Thyroid gland (tissue), 4 donors: Measurements from ENCODE around the gene ITGA8. TPM values are rescaled to one million over a fixed set of nuclear protein-coding genes. Genes with fewer than 3 reads are reported as not detected.
"Not testable (repeated sequence)": the region's sequence is repeated elsewhere in the genome, so short reads cannot be mapped to it uniquely, and the experiment has no call there.

ENCODE experiments used
- DNase-seq, 2 donors: peaks; one replicate each; pipeline ENCODE4 v3.0.0-alpha.2; 2019
- H3K27ac ChIP-seq, 3 donors: fragments of 200-600 bp; sonication (generic); 1 replicate in 2 of 3; 2 replicates in 1 of 3; pipeline ENCODE4 v1.5.1; 2016 to 2019; ENCODE audit warnings: mild to moderate bottlenecking in 1 of 3, moderate library complexity in 1 of 3
- H3K27me3 ChIP-seq: fragments of 200-600 bp; sonication (generic); one replicate; pipeline ENCODE4 v1.5.1; 2019
- H3K36me3 ChIP-seq, 2 donors: fragments of 200-600 bp; sonication (generic); one replicate each; pipeline ENCODE4 v1.5.1; 2016 to 2019
- H3K4me1 ChIP-seq, 2 donors: fragments of 200-600 bp; sonication (generic); one replicate each; pipeline ENCODE4 v1.5.1; 2017 to 2019
- H3K4me3 ChIP-seq, 3 donors: fragments of 200-600 bp; sonication (generic); replicated peaks in 1 of 3; 1 replicate in 2 of 3; 2 replicates in 1 of 3; pipeline ENCODE4 v1.5.1; 2016; ENCODE audit warnings: mild to moderate bottlenecking in 1 of 3
- H3K9me3 ChIP-seq: fragments of 200-600 bp; sonication (generic); one replicate; pipeline ENCODE4 v1.5.1; 2017
- POLR2A ChIP-seq, 2 donors: fragments of 450-650 bp; IDR thresholded peaks; one replicate each; pipeline ENCODE4 v1.6.1; 2017; ENCODE audit warnings: antibody characterized with exemption in 2 of 2, mild to moderate bottlenecking in 2 of 2, moderate library complexity in 1 of 2
- WGBS, 2 donors: methylation state at CpG; one replicate each; pipeline ENCODE4 v1.1.5; 2017; 5-methylcytosine and 5-hydroxymethylcytosine counted together
- intact Hi-C: fragments of 100-400 bp; cut with DNase I; formaldehyde crosslinking; loops from one replicate; pipeline ENCODE4 v1.15.1; 2023
- total RNA-seq, 4 donors: library from RNA; depleted of rRNA; stranded (reverse); fragments of >200 nt; gene quantifications; one replicate each; pipeline ENCODE4 v1.2.3, GENCODE V29; 2016
- TF ChIP-seq, protein P1 (sequence below), 6 experiments: fragments of 200-600 bp in 3 of 6; fragments of 450-650 bp in 3 of 6; sonication (generic) in 3 of 6; IDR thresholded peaks; one replicate each; pipeline ENCODE4 v1.5.1; 2016 to 2019; ENCODE audit warnings: antibody characterized with exemption in 6 of 6, mild to moderate bottlenecking in 2 of 6, inconsistent platforms in 1 of 6, moderate library complexity in 1 of 6

Gene ITGA8
- 10 to 100 TPM in 1 of 4 donors, 1 to 10 TPM in 3; 4.6 to 14.8 (median 4.9) TPM for total RNA-seq

DNA sequence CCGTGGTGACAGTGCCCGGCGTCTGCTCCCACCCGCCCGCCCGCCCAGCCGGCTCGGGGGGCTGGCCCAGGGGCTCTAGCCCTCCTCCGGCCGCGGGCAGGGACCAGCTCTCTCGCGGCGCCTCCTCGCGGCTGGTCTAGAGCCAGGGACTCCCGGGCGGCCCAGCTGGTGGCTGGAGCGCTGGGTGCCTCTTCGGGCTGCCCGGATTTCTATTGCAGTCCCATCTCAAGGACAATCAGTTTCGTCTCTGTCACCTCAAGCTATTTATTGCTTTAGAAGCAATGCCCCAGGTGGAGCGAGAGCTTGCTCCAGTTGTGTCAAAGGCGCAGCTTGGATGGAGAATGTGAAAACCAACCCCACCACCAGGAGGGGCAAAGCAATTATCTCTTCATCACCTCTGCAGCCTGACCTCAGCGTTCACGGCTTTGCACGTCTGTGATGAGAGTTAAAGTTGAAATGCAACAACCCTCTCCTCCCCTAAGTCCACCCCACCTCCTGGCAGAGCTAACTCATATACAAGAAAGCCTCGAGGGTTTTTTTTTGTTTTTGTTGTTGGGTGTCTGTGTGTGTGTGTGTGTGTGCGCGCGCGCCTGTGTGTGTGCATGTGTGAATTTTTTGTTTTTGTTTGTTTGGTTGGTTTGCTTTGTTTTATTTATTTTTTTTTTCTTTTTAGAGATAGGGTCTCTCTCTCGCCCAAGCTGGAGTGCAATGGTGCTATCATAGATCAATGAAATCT is at the start of gene ITGA8:
TSS of gene ITGA8 (minus strand) at position 24 of the 736 bp plus-strand sequence. CDS start 151 bp downstream, outside the sequence.
- intact Hi-C loops, result no loop called here
- 31 to 39% methylated on average over 13 to 17 of the region's 33 CpGs for WGBS, 2 donors

DNA sequence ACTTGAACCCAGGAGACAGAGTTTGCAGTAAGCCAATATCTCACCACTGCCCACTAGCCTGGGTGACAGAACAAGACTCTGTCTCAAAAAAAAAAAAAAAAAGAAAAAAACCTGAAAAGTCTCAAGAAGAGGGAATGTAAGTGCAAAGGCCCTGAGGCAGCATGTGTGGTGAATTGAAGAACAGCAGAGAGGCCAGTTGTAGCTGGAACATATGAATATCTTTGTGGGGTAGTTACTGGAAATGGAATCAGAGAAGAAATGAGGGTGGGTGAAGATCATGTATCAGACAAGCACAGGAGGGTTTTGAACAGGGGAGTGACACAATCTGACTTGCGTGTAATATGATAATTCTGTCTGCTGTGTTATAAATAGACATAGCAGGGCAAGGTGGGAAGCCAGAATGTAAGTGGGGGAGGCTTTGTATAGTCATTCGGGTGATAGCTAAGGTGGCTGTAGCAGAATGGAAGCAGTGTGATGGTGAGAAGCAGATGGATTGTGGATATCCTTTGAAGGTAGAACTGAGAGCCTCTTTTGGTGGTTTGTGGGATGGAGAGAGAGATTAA is 45.3 kb upstream of the ITGA8 start:
- intact Hi-C loops, result no loop called here
- no peak for DNase-seq
- Histone ChIP-seq H3K9me3 (no peaks in the 10 kb centered on the region), H3K4me3 (no peak overlapping the region), H3K4me1 (no peaks in the 10 kb centered on the region), H3K36me3 (no peaks in the 10 kb centered on the region), H3K27me3 (no peaks in the 10 kb centered on the region), H3K27ac (no peak overlapping the region)
- TF ChIP-seq POLR2A (IDR thresholded peaks at IDR 0.05), result no peak
- TF ChIP-seq, protein P1, sequence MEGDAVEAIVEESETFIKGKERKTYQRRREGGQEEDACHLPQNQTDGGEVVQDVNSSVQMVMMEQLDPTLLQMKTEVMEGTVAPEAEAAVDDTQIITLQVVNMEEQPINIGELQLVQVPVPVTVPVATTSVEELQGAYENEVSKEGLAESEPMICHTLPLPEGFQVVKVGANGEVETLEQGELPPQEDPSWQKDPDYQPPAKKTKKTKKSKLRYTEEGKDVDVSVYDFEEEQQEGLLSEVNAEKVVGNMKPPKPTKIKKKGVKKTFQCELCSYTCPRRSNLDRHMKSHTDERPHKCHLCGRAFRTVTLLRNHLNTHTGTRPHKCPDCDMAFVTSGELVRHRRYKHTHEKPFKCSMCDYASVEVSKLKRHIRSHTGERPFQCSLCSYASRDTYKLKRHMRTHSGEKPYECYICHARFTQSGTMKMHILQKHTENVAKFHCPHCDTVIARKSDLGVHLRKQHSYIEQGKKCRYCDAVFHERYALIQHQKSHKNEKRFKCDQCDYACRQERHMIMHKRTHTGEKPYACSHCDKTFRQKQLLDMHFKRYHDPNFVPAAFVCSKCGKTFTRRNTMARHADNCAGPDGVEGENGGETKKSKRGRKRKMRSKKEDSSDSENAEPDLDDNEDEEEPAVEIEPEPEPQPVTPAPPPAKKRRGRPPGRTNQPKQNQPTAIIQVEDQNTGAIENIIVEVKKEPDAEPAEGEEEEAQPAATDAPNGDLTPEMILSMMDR (IDR thresholded peaks at IDR 0.05), result no peak
- WGBS, 2 donors, result 96 to 97% methylated on average over 2 of the region's 2 CpGs

More for the DNA sequence above, at the start of gene ITGA8:
- Histone ChIP-seq H3K4me1 (no peaks in the 10 kb centered on the region), H3K27ac (peak within 1 kb of the TSS in 2 of 3 donors; percentile 5 to 71), H3K4me3 (peak within 1 kb of the TSS in 1 of 3 donors; percentile 32), H3K27me3 (no peaks in the 10 kb centered on the region), H3K9me3 (no peaks in the 10 kb centered on the region), H3K36me3 (no peaks in the 10 kb centered on the region)
- DNase-seq, result no peak
- TF ChIP-seq, protein P1 (IDR thresholded peaks at IDR 0.05), result peak in 1 of 6 experiments; percentile 31
- TF ChIP-seq POLR2A (IDR thresholded peaks at IDR 0.05), result no peak

DNA sequence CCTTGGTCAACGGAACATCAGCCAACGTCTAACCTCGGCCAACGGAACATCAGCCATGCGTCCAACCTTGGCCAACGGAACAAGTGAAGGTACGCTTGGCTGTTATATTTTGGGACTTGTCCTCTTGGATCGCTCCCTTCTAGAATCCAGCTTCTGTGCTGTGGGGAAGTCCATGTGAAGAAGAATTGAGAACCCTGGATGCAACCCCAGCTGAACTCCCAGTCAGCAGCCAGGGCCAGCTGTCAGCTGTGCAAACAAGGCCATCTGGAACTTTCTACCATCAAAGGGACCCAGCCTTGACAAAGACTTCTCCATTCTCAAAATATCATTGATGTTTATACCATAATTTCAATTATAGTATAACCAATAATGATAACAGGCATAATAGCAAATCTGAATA is 43.3 kb upstream of the ITGA8 start:
- 89 to 95% methylated on average over 8 of the region's 8 CpGs for WGBS, 2 donors
- no peaks in the 10 kb centered on the region for H3K36me3 ChIP-seq
- H3K4me1 ChIP-seq, result no peaks in the 10 kb centered on the region
- no peak overlapping the region for H3K4me3 ChIP-seq
- no peak overlapping the region for H3K27ac ChIP-seq
- TF ChIP-seq, protein P1 (IDR thresholded peaks at IDR 0.05), result no peak
- TF ChIP-seq POLR2A (IDR thresholded peaks at IDR 0.05), result no peak
- intact Hi-C loops, result no loop called here
- no peak for DNase-seq
- H3K9me3 ChIP-seq, result no peaks in the 10 kb centered on the region
- no peaks in the 10 kb centered on the region for H3K27me3 ChIP-seq

DNA sequence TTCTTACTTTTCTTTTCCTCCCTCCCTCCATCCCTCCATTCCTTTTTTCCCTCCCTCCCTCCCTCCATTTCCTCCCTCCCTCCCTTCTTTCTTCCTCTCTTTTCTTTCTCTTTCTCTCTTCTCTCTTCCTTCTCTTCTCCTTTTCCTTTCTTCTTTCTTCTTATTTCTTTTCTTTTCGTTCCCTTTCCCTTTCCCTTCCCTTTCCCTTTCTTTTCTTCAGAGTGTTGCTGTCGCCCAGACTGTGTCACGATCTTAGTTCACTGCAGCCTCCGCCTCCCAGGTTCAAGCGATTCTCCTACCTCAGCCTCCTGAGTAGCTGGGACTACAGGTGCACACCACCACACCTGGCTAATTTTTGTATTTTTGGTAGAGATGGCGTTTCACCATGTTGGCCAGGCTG is 42.5 kb upstream of the ITGA8 start:
- WGBS, 2 donors, result 90 to 92% methylated on average over 6 of the region's 6 CpGs
- H3K27ac ChIP-seq, intact Hi-C loops: not testable (repeated sequence)

DNA sequence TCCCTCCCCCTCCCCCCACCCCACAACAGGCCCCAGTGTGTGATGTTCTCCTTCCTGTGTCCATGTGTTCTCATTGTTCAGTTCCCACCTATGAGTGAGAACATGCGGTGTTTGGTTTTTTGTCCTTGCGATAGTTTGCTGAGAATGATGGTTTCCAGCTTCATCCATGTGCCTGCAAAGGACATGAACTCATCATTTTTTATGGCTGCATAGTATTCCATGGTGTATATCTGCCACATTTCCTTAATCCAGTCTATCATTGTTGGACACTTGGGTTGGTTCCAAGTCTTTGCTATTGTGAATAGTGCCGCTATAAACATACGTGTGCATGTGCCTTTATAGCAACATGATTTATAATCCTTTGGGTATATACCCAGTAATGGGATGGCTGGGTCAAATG is 41.5 kb upstream of the ITGA8 start:
- H3K4me1 ChIP-seq, intact Hi-C loops, H3K4me3 ChIP-seq, H3K27me3 ChIP-seq, DNase-seq, H3K27ac ChIP-seq, H3K36me3 ChIP-seq, H3K9me3 ChIP-seq: not testable (repeated sequence)
- 90 to 92% methylated on average over 4 of the region's 4 CpGs for WGBS, 2 donors

More for the DNA sequence above, 42.5 kb upstream of the ITGA8 start:
- not testable (repeated sequence) for H3K4me1 ChIP-seq, DNase-seq, H3K27me3 ChIP-seq, H3K36me3 ChIP-seq, H3K9me3 ChIP-seq, H3K4me3 ChIP-seq

DNA sequence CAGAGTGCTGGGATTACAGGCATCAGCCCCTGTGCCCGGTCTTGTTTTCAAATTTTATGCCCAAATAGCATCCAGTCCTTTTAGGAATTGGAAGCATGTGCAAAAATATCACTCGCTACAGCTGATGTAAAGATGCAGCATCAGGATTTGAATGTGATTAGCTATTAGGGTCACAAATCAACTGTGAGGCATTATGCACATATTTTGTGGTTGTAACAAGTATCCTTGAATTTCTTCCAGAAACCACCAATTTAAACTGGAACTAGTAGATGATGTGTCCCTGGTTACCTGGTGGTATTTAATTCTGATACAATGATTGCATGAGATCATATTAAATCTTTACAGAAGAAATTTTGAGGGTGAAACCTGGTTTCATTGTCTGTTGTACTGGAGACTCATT is 41.0 kb upstream of the ITGA8 start:
- WGBS, 2 donors, result 95 to 100% methylated on average over 2 of the region's 2 CpGs
- DNase-seq, result no peak
- H3K4me3 ChIP-seq, result no peak overlapping the region
- no peaks in the 10 kb centered on the region for H3K27me3 ChIP-seq
- H3K9me3 ChIP-seq, result no peaks in the 10 kb centered on the region
- intact Hi-C loops, result no loop called here
- no peak for TF ChIP-seq POLR2A (IDR thresholded peaks at IDR 0.05)
- no peaks in the 10 kb centered on the region for H3K4me1 ChIP-seq
- H3K36me3 ChIP-seq, result no peaks in the 10 kb centered on the region
- no peak overlapping the region for H3K27ac ChIP-seq
